Urothelium cell line (cell line): Measurements from ENCODE around the gene RALBP1.

Source experiments
- DNase-seq: peaks from one replicate; pipeline ENCODE4 v3.0.0; 2011; ENCODE audit warnings: low spot score, mixed read lengths
- FAIRE-seq: peaks from 2 replicates; lab custom pipeline; 2011; peaks lifted over from hg19 to GRCh38; lab: Jason Lieb, UNC

The RALBP1 gene

GRCh38 chr18:9506046-9506792, 30.9 kb downstream of the RALBP1 start:
- no peak for FAIRE-seq
- DNase-seq: no peak

- no peak for DNase-seq
- no peak for FAIRE-seq
Measured at GRCh38 chr18:9507565-9508088, 32.3 kb downstream of the RALBP1 start.

- DNase-seq (no peak), FAIRE-seq (no peak)
Measured at GRCh38 chr18:9508446-9509025, 33.2 kb downstream of the RALBP1 start.

- no peak for FAIRE-seq
- peak; percentile 41 for DNase-seq
Measured at GRCh38 chr18:9513971-9514512, 38.7 kb downstream of the RALBP1 start.

GRCh38 chr18:9516437-9517064, 41.2 kb downstream of the RALBP1 start:
- FAIRE-seq: peak; percentile 20
- peak; percentile 70 for DNase-seq

GRCh38 chr18:9517869-9518268, 42.6 kb downstream of the RALBP1 start:
- DNase-seq: no peak
- no peak for FAIRE-seq

- no peak for DNase-seq
- peak; percentile 40 for FAIRE-seq
Measured at GRCh38 chr18:9519399-9519798, 44.1 kb downstream of the RALBP1 start.

- FAIRE-seq (no peak), DNase-seq (no peak)
Measured at GRCh38 chr18:9520666-9521065, 45.4 kb downstream of the RALBP1 start.

- FAIRE-seq (no peak), DNase-seq (no peak)
Measured at GRCh38 chr18:9521770-9522169, 46.5 kb downstream of the RALBP1 start.

GRCh38 chr18:9522952-9523351, 47.6 kb downstream of the RALBP1 start:
- FAIRE-seq (no peak), DNase-seq (no peak)

- FAIRE-seq: no peak
- DNase-seq: no peak
Measured at GRCh38 chr18:9526458-9526857, 51.1 kb downstream of the RALBP1 start.

GRCh38 chr18:9530226-9531009, 55.1 kb downstream of the RALBP1 start:
- FAIRE-seq (no peak), DNase-seq (no peak)

- FAIRE-seq: no peak
- no peak for DNase-seq
Measured at GRCh38 chr18:9531791-9532410, 56.6 kb downstream of the RALBP1 start.

GRCh38 chr18:9534844-9535243, 59.5 kb downstream of the RALBP1 start:
- no peak for FAIRE-seq

GRCh38 chr18:9535430-9535991, 60.2 kb downstream of the RALBP1 start:
- FAIRE-seq: no peak
- DNase-seq: no peak

More at GRCh38 chr18:9534844-9535243, 59.5 kb downstream of the RALBP1 start:
- no peak for DNase-seq

- FAIRE-seq (peak; percentile 65), DNase-seq (no peak)
Measured at GRCh38 chr18:9536354-9537152, 61.2 kb downstream of the RALBP1 start.

GRCh38 chr18:9537677-9538076, 62.4 kb downstream of the RALBP1 start:
- DNase-seq (no peak), FAIRE-seq (no peak)

GRCh38 chr18:9539283-9539682, 64.0 kb downstream of the RALBP1 start:
- DNase-seq (no peak), FAIRE-seq (no peak)

GRCh38 chr18:9539938-9540337, 64.6 kb downstream of the RALBP1 start:
- FAIRE-seq (peak; percentile 68), DNase-seq (no peak)
